HL-60 (cell line): ENCODE measurements around the gene TTC32.
"Not testable (repeated sequence)": the region's sequence is repeated elsewhere in the genome, so short reads cannot be mapped to it uniquely, and the experiment has no call there.

Experiments used
- DNase-seq, 2 experiments: peaks; one replicate each; pipeline ENCODE4 v3.0.0-alpha.2; 2010 to 2020; ENCODE audit warnings: low read depth in 1 of 2, low spot score in 1 of 2
- H3K27ac ChIP-seq: fragments of 250-450 bp; sonication (Bioruptor Pico); replicated peaks from 2 replicates; pipeline ENCODE4 v1.5.1; 2020; ENCODE audit warnings: mild to moderate bottlenecking, moderate library complexity
- H3K27me3 ChIP-seq: fragments of 250-450 bp; sonication (Bioruptor Pico); 2 replicates; pipeline ENCODE4 v1.5.1; 2021; ENCODE audit warnings: mild to moderate bottlenecking, moderate library complexity; ENCODE audit not compliant: insufficient read depth, poor library complexity, severe bottlenecking
- H3K4me3 ChIP-seq: replicated peaks from 2 replicates; pipeline ENCODE4 v1.5.1; 2011; ENCODE audit warnings: mild to moderate bottlenecking, control low read depth, low read length; ENCODE audit not compliant: insufficient read depth
- GABPA ChIP-seq: IDR thresholded peaks from 2 replicates; pipeline ENCODE4 v1.6.1; 2012; ENCODE audit warnings: low read depth
- POLR2AphosphoS5 ChIP-seq: IDR thresholded peaks from 2 replicates; pipeline ENCODE4 v1.6.1; 2012; ENCODE audit warnings: low read depth
- SPI1 ChIP-seq: IDR thresholded peaks from 2 replicates; pipeline ENCODE4 v1.6.1; 2012; ENCODE audit warnings: low read depth, mild to moderate bottlenecking, borderline replicate concordance
- TF ChIP-seq, protein P1 (sequence below): IDR thresholded peaks from 2 replicates; pipeline ENCODE4 v1.6.1; 2012; ENCODE audit warnings: low read depth; ENCODE audit not compliant: insufficient replicate concordance
- TF ChIP-seq, protein P2 (sequence below): IDR thresholded peaks from one replicate; pipeline ENCODE4 v1.5.1; 2011; ENCODE audit warnings: low read length, control low read depth, inconsistent platforms; ENCODE audit not compliant: insufficient read depth

Gene TTC32

DNA sequence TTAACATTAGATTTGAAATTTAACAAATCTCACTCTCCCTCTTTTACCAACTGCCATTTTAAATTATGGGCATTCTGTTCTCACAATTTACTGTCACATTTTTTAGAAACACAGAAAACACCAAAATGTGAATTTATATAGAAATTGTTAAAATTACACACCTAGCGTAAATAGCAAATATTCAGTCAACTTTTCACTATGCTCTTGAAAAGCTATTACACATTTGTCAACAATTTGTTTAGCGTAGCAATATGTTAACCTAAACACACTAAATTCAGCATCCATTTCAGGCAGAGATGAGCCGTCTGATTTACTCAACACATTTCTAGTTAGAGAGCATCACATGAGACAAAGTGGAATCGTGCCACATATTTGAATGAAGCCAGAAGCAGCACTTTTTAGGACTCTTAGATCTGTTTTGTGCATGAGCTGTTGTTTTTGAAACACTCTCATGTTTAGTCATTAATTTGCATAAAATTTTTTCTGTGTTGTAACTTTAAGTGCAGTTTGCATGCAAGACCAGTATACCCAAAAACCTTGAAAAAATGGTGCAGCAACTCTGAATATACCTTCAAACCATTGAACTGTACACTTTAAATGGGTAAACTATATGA, 8.2 kb downstream of the TTC32 start:
- Histone ChIP-seq H3K27ac (no peak overlapping the region), H3K27me3 (no peaks in the 10 kb centered on the region), H3K4me3 (no peak overlapping the region)
- no peak for DNase-seq
- TF ChIP-seq, protein P1, sequence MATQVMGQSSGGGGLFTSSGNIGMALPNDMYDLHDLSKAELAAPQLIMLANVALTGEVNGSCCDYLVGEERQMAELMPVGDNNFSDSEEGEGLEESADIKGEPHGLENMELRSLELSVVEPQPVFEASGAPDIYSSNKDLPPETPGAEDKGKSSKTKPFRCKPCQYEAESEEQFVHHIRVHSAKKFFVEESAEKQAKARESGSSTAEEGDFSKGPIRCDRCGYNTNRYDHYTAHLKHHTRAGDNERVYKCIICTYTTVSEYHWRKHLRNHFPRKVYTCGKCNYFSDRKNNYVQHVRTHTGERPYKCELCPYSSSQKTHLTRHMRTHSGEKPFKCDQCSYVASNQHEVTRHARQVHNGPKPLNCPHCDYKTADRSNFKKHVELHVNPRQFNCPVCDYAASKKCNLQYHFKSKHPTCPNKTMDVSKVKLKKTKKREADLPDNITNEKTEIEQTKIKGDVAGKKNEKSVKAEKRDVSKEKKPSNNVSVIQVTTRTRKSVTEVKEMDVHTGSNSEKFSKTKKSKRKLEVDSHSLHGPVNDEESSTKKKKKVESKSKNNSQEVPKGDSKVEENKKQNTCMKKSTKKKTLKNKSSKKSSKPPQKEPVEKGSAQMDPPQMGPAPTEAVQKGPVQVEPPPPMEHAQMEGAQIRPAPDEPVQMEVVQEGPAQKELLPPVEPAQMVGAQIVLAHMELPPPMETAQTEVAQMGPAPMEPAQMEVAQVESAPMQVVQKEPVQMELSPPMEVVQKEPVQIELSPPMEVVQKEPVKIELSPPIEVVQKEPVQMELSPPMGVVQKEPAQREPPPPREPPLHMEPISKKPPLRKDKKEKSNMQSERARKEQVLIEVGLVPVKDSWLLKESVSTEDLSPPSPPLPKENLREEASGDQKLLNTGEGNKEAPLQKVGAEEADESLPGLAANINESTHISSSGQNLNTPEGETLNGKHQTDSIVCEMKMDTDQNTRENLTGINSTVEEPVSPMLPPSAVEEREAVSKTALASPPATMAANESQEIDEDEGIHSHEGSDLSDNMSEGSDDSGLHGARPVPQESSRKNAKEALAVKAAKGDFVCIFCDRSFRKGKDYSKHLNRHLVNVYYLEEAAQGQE, result no peak
- TF ChIP-seq SPI1 (no peak), POLR2AphosphoS5 (no peak), GABPA (no peak)
- TF ChIP-seq, protein P2, sequence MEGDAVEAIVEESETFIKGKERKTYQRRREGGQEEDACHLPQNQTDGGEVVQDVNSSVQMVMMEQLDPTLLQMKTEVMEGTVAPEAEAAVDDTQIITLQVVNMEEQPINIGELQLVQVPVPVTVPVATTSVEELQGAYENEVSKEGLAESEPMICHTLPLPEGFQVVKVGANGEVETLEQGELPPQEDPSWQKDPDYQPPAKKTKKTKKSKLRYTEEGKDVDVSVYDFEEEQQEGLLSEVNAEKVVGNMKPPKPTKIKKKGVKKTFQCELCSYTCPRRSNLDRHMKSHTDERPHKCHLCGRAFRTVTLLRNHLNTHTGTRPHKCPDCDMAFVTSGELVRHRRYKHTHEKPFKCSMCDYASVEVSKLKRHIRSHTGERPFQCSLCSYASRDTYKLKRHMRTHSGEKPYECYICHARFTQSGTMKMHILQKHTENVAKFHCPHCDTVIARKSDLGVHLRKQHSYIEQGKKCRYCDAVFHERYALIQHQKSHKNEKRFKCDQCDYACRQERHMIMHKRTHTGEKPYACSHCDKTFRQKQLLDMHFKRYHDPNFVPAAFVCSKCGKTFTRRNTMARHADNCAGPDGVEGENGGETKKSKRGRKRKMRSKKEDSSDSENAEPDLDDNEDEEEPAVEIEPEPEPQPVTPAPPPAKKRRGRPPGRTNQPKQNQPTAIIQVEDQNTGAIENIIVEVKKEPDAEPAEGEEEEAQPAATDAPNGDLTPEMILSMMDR, result no peak

DNA sequence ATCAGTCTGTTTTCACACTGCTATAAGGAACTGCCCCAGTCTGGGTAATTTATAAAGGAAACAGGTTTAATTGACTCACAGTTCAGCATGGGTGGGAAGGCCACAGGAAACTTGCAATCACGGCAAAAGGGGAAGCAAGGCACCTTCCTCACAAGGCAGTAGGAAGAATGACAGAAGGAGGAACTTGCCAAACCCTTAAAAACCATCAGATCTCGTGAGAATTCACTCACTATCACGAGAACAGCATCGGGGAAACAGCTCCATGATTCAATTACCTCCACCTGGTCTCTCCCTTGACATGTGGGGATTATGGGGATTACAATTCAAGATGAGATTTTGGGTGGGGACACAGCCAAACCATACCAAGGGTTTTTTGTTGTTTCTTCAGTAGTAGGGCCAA, 9.8 kb downstream of the TTC32 start:
- H3K27me3 ChIP-seq, H3K4me3 ChIP-seq: not testable (repeated sequence)
- H3K27ac ChIP-seq, result peak overlapping the region; percentile 1; the same call in 1 of the 2 replicates
- TF ChIP-seq SPI1 (peak; percentile 87), POLR2AphosphoS5 (peak; percentile 87)
- DNase-seq, result peak; percentile 80 to 95

DNA sequence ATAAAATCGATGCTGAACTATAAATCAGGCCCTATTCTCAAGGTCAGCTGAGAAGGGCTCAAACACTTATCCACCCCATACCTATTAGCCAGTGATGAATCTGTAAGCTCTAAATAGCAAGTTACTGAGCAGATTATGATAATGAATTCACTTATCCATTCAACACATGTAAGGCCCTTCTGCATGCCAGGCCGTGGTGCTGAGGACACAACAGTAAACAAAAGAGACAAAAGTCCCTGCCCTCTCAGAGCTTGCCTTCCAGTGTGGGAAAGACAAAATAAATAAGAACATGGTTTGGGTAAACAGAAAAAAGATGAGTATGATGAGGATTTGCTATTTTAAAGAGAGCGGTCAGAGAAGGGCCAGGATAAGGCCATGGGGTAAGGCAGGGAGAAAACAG, 11.7 kb downstream of the TTC32 start:
- DNase-seq, result no peak
- TF ChIP-seq, protein P2, result no peak
- Histone ChIP-seq H3K27ac (no peak overlapping the region), H3K27me3 (no peaks in the 10 kb centered on the region), H3K4me3 (no peak overlapping the region)

DNA sequence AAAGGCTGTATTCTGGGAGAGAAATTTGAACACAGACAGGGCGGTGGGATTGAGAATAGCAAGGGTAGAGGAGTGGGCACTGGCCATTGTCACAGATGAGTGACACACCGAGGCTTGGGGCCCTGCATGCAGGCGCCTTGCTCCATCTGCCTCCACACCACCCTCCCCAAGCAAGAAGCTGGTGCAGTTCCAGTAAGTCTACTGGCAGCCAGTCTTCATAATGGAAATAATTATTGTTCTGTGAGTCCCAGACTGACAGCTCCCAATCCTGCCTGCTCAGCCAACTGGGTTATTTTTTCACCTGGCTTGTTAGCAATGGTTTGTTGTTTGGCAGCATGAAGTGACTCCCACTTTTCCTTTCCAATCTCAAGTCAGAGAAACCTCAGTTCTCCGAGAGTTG, 13.0 kb downstream of the TTC32 start:
- Histone ChIP-seq H3K27me3 (no peaks in the 10 kb centered on the region), H3K4me3 (no peak overlapping the region), H3K27ac (no peak overlapping the region)
- no peak for DNase-seq
- TF ChIP-seq SPI1, result no peak
- TF ChIP-seq GABPA, result no peak
- TF ChIP-seq, protein P2, result no peak
- TF ChIP-seq, protein P1, result no peak
- no peak for TF ChIP-seq POLR2AphosphoS5
